GM12878 (cell line): ENCODE results near the gene KLB.

ENCODE experiments used
- CTCF ChIP-seq, 3 experiments: IDR thresholded peaks in 2 of 3; conservative IDR thresholded peaks in 1 of 3; 2 replicates each; pipeline ENCODE4 v1.5.1; 2011; ENCODE audit warnings: low read depth in 3 of 3, low read length in 3 of 3, mild to moderate bottlenecking in 3 of 3, control low read depth in 2 of 3, moderate library complexity in 2 of 3, inconsistent platforms in 1 of 3, mixed read lengths in 1 of 3; ENCODE audit not compliant: control insufficient read depth in 2 of 3, insufficient read depth in 1 of 3; ENCODE audit errors: extremely low read depth in 1 of 3
- SIN3A ChIP-seq: IDR thresholded peaks from 2 replicates; pipeline ENCODE4 v1.6.1; 2012; ENCODE audit warnings: low read depth, low read length, improper control_type of control experiment

DNA sequence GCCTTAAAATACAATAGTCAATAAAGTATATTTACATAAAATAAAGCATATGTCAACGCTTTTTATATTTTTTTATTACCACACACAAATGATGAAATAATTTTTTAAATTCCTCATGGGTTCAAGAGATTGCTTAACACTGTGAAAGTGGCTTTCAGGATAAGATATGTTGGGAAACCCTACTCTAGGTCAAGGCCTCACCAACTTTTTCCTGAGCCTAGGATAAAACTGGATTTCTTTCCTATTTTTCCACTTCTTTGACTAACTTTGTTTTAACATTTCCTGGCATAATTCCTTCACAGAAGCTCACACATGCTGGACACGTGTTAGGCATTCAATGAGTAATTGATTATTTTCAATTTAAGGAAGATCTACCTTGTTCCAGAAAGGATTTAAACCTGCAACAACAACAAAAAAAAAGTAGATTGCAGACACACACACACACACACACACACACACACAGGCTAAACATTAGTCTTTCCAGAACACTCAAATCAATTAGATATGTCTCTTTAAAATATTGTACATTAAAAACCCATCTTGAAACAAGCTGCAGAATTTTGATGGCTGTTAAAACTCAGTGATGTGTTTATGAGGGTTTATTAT, 9.1 kb downstream of the KLB start:
- TF ChIP-seq SIN3A (no peak), CTCF (IDR thresholded peaks at IDR 0.05 in 2 of 3, conservative IDR thresholded peaks at IDR 0.05 in 1 of 3; ENCODE audit: control insufficient read depth in 2 of 3, extremely low read depth in 1 of 3, insufficient read depth in 1 of 3, low read depth in 3 of 3, low read length in 3 of 3) (no peak)
